HL-60 (cell line): ENCODE data around the gene CXXC4.
A peak's percentile ranks its signal among the peaks of the same experiment; 100 is the strongest.

Source experiments
- DNase-seq, 2 experiments: peaks; one replicate each; pipeline ENCODE4 v3.0.0-alpha.2; 2010 to 2020; ENCODE audit warnings: low read depth in 1 of 2, low spot score in 1 of 2
- H3K27ac ChIP-seq: fragments of 250-450 bp; sonication (Bioruptor Pico); replicated peaks from 2 replicates; pipeline ENCODE4 v1.5.1; 2020; ENCODE audit warnings: mild to moderate bottlenecking, moderate library complexity
- H3K27me3 ChIP-seq: fragments of 250-450 bp; sonication (Bioruptor Pico); 2 replicates; pipeline ENCODE4 v1.5.1; 2021; ENCODE audit warnings: mild to moderate bottlenecking, moderate library complexity; ENCODE audit not compliant: insufficient read depth, poor library complexity, severe bottlenecking
- H3K4me3 ChIP-seq: replicated peaks from 2 replicates; pipeline ENCODE4 v1.5.1; 2011; ENCODE audit warnings: mild to moderate bottlenecking, control low read depth, low read length; ENCODE audit not compliant: insufficient read depth
- GABPA ChIP-seq: IDR thresholded peaks from 2 replicates; pipeline ENCODE4 v1.6.1; 2012; ENCODE audit warnings: low read depth
- POLR2AphosphoS5 ChIP-seq: IDR thresholded peaks from 2 replicates; pipeline ENCODE4 v1.6.1; 2012; ENCODE audit warnings: low read depth
- SPI1 ChIP-seq: IDR thresholded peaks from 2 replicates; pipeline ENCODE4 v1.6.1; 2012; ENCODE audit warnings: low read depth, mild to moderate bottlenecking, borderline replicate concordance
- TF ChIP-seq, protein P1 (sequence below): IDR thresholded peaks from 2 replicates; pipeline ENCODE4 v1.6.1; 2012; ENCODE audit warnings: low read depth; ENCODE audit not compliant: insufficient replicate concordance
- TF ChIP-seq, protein P2 (sequence below): IDR thresholded peaks from one replicate; pipeline ENCODE4 v1.5.1; 2011; ENCODE audit warnings: low read length, control low read depth, inconsistent platforms; ENCODE audit not compliant: insufficient read depth

The CXXC4 gene

DNA sequence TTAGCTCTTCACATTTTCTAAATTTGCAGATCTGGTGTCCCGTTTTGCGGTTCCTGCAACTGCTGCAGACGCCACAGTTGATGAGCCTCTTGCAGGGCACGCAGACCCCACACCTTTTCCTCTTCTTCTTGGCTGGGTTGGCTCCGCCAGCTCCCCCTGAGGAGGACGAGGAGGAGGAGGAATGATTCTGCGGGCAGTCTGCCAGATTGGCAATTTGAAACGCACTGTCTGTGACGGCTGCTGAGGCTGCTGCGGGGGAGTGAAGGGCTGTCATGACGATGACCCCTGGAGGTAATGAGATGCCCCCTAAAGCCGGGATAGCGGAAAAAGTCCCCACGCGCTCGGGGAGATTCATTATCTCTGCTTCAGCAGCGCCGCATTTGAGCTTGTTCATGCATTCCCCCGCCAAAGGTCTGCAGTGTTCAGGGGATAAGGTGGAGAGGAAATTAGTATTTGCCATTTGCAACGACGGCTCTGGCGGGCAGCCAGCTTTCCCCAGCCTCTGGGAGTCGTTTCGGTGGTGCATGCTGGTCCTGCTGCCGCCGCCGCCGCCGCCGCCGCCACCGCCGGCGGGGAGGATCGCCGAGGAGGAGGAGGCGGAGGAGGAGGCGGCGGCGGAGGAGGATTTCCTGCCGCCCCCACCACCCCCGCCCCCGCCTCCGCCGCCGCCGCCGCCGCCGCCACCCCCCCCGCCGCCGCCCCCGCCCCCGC is 3.8 kb downstream of the CXXC4 start:
- Histone ChIP-seq H3K27ac (no peak overlapping the region), H3K4me3 (peak overlapping the region; percentile 43), H3K27me3 (peaks cover 44% of the 10 kb centered on the region)
- DNase-seq = peak in 1 of 2 experiments; percentile 56
- TF ChIP-seq SPI1 (no peak), POLR2AphosphoS5 (0 out of 2 replicates have a peak, but pooled peaks have one; percentile 22)
- TF ChIP-seq, protein P1, sequence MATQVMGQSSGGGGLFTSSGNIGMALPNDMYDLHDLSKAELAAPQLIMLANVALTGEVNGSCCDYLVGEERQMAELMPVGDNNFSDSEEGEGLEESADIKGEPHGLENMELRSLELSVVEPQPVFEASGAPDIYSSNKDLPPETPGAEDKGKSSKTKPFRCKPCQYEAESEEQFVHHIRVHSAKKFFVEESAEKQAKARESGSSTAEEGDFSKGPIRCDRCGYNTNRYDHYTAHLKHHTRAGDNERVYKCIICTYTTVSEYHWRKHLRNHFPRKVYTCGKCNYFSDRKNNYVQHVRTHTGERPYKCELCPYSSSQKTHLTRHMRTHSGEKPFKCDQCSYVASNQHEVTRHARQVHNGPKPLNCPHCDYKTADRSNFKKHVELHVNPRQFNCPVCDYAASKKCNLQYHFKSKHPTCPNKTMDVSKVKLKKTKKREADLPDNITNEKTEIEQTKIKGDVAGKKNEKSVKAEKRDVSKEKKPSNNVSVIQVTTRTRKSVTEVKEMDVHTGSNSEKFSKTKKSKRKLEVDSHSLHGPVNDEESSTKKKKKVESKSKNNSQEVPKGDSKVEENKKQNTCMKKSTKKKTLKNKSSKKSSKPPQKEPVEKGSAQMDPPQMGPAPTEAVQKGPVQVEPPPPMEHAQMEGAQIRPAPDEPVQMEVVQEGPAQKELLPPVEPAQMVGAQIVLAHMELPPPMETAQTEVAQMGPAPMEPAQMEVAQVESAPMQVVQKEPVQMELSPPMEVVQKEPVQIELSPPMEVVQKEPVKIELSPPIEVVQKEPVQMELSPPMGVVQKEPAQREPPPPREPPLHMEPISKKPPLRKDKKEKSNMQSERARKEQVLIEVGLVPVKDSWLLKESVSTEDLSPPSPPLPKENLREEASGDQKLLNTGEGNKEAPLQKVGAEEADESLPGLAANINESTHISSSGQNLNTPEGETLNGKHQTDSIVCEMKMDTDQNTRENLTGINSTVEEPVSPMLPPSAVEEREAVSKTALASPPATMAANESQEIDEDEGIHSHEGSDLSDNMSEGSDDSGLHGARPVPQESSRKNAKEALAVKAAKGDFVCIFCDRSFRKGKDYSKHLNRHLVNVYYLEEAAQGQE = no peak

DNA sequence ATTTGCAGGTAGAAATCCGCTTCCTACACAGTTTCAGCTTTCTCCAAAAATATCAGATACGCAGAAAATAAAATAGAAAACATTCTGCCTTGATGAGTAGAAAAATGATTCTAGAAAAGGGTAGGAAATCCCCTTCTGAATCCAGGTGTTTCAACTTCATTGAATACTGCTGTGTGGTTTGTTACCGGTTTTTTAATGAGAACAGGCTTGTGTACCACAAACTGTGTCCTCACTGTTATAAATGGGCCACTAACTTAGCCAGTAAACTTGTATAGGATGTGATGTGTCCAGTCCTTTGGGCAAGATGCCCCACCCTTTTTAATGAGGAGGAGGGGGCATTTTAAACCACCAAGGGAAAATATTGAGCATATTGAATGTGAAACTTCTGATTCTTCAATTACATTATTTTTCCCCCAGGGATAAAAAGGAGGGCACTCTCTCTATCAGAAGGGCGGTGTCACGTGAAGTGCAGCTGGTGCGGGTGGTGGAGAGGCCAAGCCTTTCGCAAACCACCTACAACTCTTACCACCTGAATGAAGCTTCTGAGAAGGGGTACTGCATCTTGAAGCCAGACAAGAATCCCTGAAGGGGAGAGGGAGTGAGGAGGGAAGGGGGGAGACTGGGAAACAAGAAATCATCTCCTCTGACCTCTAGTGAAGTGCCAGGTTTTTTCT is 4.5 kb downstream of the CXXC4 start:
- Histone ChIP-seq H3K27me3 (peaks cover 38% of the 10 kb centered on the region), H3K4me3 (no peak overlapping the region), H3K27ac (no peak overlapping the region)
- TF ChIP-seq SPI1 = no peak
- no peak for TF ChIP-seq GABPA
- TF ChIP-seq, protein P1 = no peak
- TF ChIP-seq POLR2AphosphoS5 = no peak
- TF ChIP-seq, protein P2, sequence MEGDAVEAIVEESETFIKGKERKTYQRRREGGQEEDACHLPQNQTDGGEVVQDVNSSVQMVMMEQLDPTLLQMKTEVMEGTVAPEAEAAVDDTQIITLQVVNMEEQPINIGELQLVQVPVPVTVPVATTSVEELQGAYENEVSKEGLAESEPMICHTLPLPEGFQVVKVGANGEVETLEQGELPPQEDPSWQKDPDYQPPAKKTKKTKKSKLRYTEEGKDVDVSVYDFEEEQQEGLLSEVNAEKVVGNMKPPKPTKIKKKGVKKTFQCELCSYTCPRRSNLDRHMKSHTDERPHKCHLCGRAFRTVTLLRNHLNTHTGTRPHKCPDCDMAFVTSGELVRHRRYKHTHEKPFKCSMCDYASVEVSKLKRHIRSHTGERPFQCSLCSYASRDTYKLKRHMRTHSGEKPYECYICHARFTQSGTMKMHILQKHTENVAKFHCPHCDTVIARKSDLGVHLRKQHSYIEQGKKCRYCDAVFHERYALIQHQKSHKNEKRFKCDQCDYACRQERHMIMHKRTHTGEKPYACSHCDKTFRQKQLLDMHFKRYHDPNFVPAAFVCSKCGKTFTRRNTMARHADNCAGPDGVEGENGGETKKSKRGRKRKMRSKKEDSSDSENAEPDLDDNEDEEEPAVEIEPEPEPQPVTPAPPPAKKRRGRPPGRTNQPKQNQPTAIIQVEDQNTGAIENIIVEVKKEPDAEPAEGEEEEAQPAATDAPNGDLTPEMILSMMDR = no peak
- no peak for DNase-seq

DNA sequence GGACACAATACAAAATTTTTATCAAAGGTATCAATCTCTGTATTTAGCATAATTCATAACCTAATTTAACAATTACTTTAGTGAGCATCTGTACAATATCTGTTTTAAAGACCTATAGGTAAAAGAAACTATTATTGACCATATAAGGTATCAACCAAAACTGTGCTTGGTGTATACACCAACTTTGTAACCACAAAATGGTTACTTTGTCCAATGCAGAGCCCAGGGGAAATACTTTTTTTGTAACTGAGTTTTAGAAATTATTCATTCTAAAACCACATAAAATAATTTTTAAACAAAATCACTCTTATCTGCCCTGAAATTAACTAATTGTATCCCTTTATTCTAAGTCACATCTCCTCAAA is 5.0 kb downstream of the CXXC4 start:
- Histone ChIP-seq H3K4me3 (no peak overlapping the region), H3K27ac (no peak overlapping the region)
- no peak for TF ChIP-seq GABPA
- TF ChIP-seq POLR2AphosphoS5 = no peak
- TF ChIP-seq, protein P1 = no peak
- no peak for TF ChIP-seq SPI1
- TF ChIP-seq, protein P2 = no peak

More for the DNA sequence above, 5.0 kb downstream of the CXXC4 start:
- peaks cover 38% of the 10 kb centered on the region for H3K27me3 ChIP-seq
- DNase-seq = no peak
